Measurements from ENCODE around the gene UGT1A9. TPM values are rescaled to one million over a fixed set of nuclear protein-coding genes. Genes with fewer than 3 reads are reported as not detected.
A peak's percentile ranks its signal among the peaks of the same experiment; 100 is the strongest.

The UGT1A9 gene
- total RNA-seq, 2 donors from 2014 or later = not detected

GRCh38 chr2:233816334-233816733, 144.6 kb downstream of the UGT1A9 start:
- TF ChIP-seq CTCF (conservative IDR thresholded peaks at IDR 0.05) = no peak
- peak; percentile 6 for DNase-seq
- H3K36me3 ChIP-seq (ENCODE audit: control insufficient read depth, insufficient read depth, low read length) = no peaks in the 10 kb centered on the region
- no peaks in the 10 kb centered on the region for H3K9me3 Mint-ChIP-seq
- peaks cover under 1% of the 10 kb centered on the region for H3K27me3 Mint-ChIP-seq (ENCODE audit: insufficient read depth)
- WGBS, 2 experiments (ENCODE audit: insufficient coverage in 1 of 2, insufficient read length in 1 of 2) = 92 to 93% methylated on average over 2 of the region's 2 CpGs
- H3K9me3 ChIP-seq (ENCODE audit: control insufficient read depth, low read length) = no peaks in the 10 kb centered on the region
- no peak overlapping the region for H3K4me3 ChIP-seq (ENCODE audit: low read length)
- no peak overlapping the region for H3K9ac ChIP-seq (ENCODE audit: extremely low read depth, low read length, poor library complexity, severe bottlenecking)
- H3K4me1 Mint-ChIP-seq = no peaks in the 10 kb centered on the region
- no peaks in the 10 kb centered on the region for H3K36me3 Mint-ChIP-seq (ENCODE audit: low read depth)
- H3K4me3 Mint-ChIP-seq = no peak overlapping the region
- no peaks in the 10 kb centered on the region for H3K27me3 ChIP-seq (ENCODE audit: control insufficient read depth, insufficient read depth, low read length, poor library complexity, severe bottlenecking)
- H3K27ac ChIP-seq (ENCODE audit: low read depth, low read length) = no peak overlapping the region
- H3K4me1 ChIP-seq (ENCODE audit: control insufficient read depth, insufficient read depth, low read length) = no peaks in the 10 kb centered on the region
- H3K27ac Mint-ChIP-seq = no peak overlapping the region

- Mint-ChIP-seq H3K36me3 (ENCODE audit: low read depth) (no peaks in the 10 kb centered on the region), H3K4me1 (no peaks in the 10 kb centered on the region), H3K27ac (no peak overlapping the region), H3K9me3 (no peaks in the 10 kb centered on the region), H3K27me3 (ENCODE audit: insufficient read depth) (no peaks in the 10 kb centered on the region), H3K4me3 (no peak overlapping the region)
- Histone ChIP-seq H3K36me3 (ENCODE audit: control insufficient read depth, insufficient read depth, low read length) (no peaks in the 10 kb centered on the region), H3K9me3 (ENCODE audit: control insufficient read depth, low read length) (no peaks in the 10 kb centered on the region), H3K4me3 (ENCODE audit: low read length) (no peak overlapping the region), H3K9ac (ENCODE audit: extremely low read depth, low read length, poor library complexity, severe bottlenecking) (no peak overlapping the region), H3K4me1 (ENCODE audit: control insufficient read depth, insufficient read depth, low read length) (no peaks in the 10 kb centered on the region), H3K27me3 (ENCODE audit: control insufficient read depth, insufficient read depth, low read length, poor library complexity, severe bottlenecking) (no peaks in the 10 kb centered on the region), H3K27ac (ENCODE audit: low read depth, low read length) (no peak overlapping the region)
- TF ChIP-seq CTCF (conservative IDR thresholded peaks at IDR 0.05) = no peak
- whole genome bisulfite sequencing, 2 experiments (ENCODE audit: insufficient coverage in 1 of 2, insufficient read length in 1 of 2) = 98 to 100% methylated on average over 2 to 4 of the region's 4 CpGs
- DNase-seq = peak; percentile 14
Observed at GRCh38 chr2:233816771-233817170, 145.1 kb downstream of the UGT1A9 start.

- WGBS, 2 experiments (ENCODE audit: insufficient coverage in 1 of 2, insufficient read length in 1 of 2) = 86 to 93% methylated on average over 3 of the region's 3 CpGs
- DNase-seq = peak; percentile 17
- no peaks in the 10 kb centered on the region for H3K27me3 Mint-ChIP-seq (ENCODE audit: insufficient read depth)
- no peaks in the 10 kb centered on the region for H3K27me3 ChIP-seq (ENCODE audit: control insufficient read depth, insufficient read depth, low read length, poor library complexity, severe bottlenecking)
- H3K4me3 Mint-ChIP-seq = no peak overlapping the region
- H3K4me1 Mint-ChIP-seq = no peaks in the 10 kb centered on the region
- H3K27ac ChIP-seq (ENCODE audit: low read depth, low read length) = no peak overlapping the region
- H3K36me3 Mint-ChIP-seq (ENCODE audit: low read depth) = no peaks in the 10 kb centered on the region
- no peaks in the 10 kb centered on the region for H3K9me3 ChIP-seq (ENCODE audit: control insufficient read depth, low read length)
- H3K4me3 ChIP-seq (ENCODE audit: low read length) = no peak overlapping the region
- TF ChIP-seq CTCF (conservative IDR thresholded peaks at IDR 0.05) = no peak
- H3K36me3 ChIP-seq (ENCODE audit: control insufficient read depth, insufficient read depth, low read length) = no peaks in the 10 kb centered on the region
- H3K9me3 Mint-ChIP-seq = no peaks in the 10 kb centered on the region
- H3K27ac Mint-ChIP-seq = no peak overlapping the region
- no peaks in the 10 kb centered on the region for H3K4me1 ChIP-seq (ENCODE audit: control insufficient read depth, insufficient read depth, low read length)
- no peak overlapping the region for H3K9ac ChIP-seq (ENCODE audit: extremely low read depth, low read length, poor library complexity, severe bottlenecking)
Observed at GRCh38 chr2:233817361-233817911, 145.7 kb downstream of the UGT1A9 start.

All from endodermal cell (in vitro differentiated cells).